GM23248 (cell line): ENCODE results near the gene CEP350.

Experiments
- EZH2 ChIP-seq: fragments of 200-600 bp; sonication (generic); IDR thresholded peaks from 2 replicates; pipeline ENCODE4 v1.6.1; 2018; ENCODE audit warnings: antibody characterized with exemption, mild to moderate bottlenecking; ENCODE audit not compliant: insufficient read depth, poor library complexity, severe bottlenecking
- EZH2phosphoT487 ChIP-seq: fragments of 200-600 bp; sonication (generic); IDR thresholded peaks from 2 replicates; pipeline ENCODE4 v1.6.1; 2018; ENCODE audit warnings: antibody characterized with exemption, moderate library complexity, mild to moderate bottlenecking, low read depth; ENCODE audit not compliant: insufficient read depth

DNA sequence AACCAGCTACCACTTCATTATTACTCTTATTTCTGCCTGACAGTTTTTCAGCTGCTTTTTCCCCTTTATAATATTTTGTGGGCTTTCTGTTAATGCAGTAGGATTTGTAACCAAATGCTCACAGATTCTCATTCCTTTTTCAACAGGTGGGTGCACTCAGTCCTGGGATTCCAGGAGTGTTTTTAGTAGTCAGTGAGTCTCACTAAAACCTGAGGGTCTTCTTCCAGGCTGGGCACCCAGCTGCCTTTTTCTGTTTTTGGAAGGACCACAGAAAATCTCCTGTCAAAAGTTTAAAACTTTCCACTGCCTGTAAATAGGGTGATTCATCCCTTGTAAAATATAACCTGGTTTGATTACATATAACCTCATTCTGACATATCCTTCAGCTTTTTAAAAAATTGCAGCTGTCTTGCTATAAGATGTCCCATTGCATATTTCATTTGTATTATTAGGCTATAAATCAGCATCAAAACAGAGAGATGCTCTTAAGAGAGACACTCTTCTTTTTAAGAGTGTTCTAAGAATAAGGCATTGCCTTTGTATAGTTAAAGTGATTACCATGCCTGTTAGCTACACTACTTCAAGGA lies 16.8 kb upstream of the CEP350 start:
- TF ChIP-seq EZH2 (no peak), EZH2phosphoT487 (no peak)
